Stimulated activated CD8-positive, alpha-beta memory T cell treated with anti-CD3 and anti-CD28 coated beads, Interleukin-7, amount 100 ng/mL, for 24 hours (primary cell): Measurements from ENCODE around the gene TECRL.

Source experiments
- DNase-seq: peaks from one replicate; pipeline ENCODE4 v3.0.0-alpha.2; 2020; ENCODE audit warnings: low read depth

TECRL gene

GRCh38 chr4:64409300-64409699 is at the start of gene TECRL:
TSS of gene TECRL (minus strand) at chr4:64409450. CDS start at chr4:64409351, 99 bp downstream.
- DNase-seq, result no peak

- no peak for DNase-seq
Measured at GRCh38 chr4:64432674-64433073, 23.4 kb upstream of the TECRL start.

- no peak for DNase-seq
Measured at GRCh38 chr4:64430933-64431332, 21.7 kb upstream of the TECRL start.

GRCh38 chr4:64417974-64418373 is 8.7 kb upstream of the TECRL start:
- no peak for DNase-seq

- DNase-seq, result no peak
Measured at GRCh38 chr4:64407000-64407399, 2.2 kb downstream of the TECRL start.

GRCh38 chr4:64405761-64406160 is 3.5 kb downstream of the TECRL start:
- DNase-seq, result no peak

- no peak for DNase-seq
Measured at GRCh38 chr4:64402684-64403083, 6.6 kb downstream of the TECRL start.

GRCh38 chr4:64399313-64400109 is 9.7 kb downstream of the TECRL start:
- no peak for DNase-seq

- no peak for DNase-seq
Measured at GRCh38 chr4:64394469-64394868, 14.8 kb downstream of the TECRL start.

GRCh38 chr4:64388252-64388651 is 21.0 kb downstream of the TECRL start:
- no peak for DNase-seq

- DNase-seq, result no peak
Measured at GRCh38 chr4:64385220-64385619, 24.0 kb downstream of the TECRL start.

GRCh38 chr4:64384237-64385203 is 24.7 kb downstream of the TECRL start:
- no peak for DNase-seq

- no peak for DNase-seq
Measured at GRCh38 chr4:64368741-64369140, 40.5 kb downstream of the TECRL start.

GRCh38 chr4:64361399-64361740 is 47.9 kb downstream of the TECRL start:
- no peak for DNase-seq

GRCh38 chr4:64360664-64361398 is 48.4 kb downstream of the TECRL start:
- DNase-seq, result no peak

- DNase-seq, result no peak
Measured at GRCh38 chr4:64359489-64359888, 49.8 kb downstream of the TECRL start.

GRCh38 chr4:64353904-64354303 is 55.3 kb downstream of the TECRL start:
- no peak for DNase-seq

- no peak for DNase-seq
Measured at GRCh38 chr4:64341711-64342110, 67.5 kb downstream of the TECRL start.

GRCh38 chr4:64340218-64341110 is 68.8 kb downstream of the TECRL start:
- no peak for DNase-seq

- DNase-seq, result no peak
Measured at GRCh38 chr4:64334964-64335363, 74.3 kb downstream of the TECRL start.

- no peak for DNase-seq
Measured at GRCh38 chr4:64330143-64330542, 79.1 kb downstream of the TECRL start.
